GM18870 (cell line): Measurements from ENCODE around the gene RNF26.

Source experiments
- ATAC-seq: cut with Tn5 transposase; IDR thresholded peaks from one replicate; pipeline ENCODE4 v1.9.1; 2021; ENCODE audit warnings: moderate library complexity; ENCODE audit not compliant: unreplicated experiment

The RNF26 gene

GRCh38 chr11:119335655-119336543, 1.6 kb downstream of the RNF26 start:
- ATAC-seq: no peak

DNA sequence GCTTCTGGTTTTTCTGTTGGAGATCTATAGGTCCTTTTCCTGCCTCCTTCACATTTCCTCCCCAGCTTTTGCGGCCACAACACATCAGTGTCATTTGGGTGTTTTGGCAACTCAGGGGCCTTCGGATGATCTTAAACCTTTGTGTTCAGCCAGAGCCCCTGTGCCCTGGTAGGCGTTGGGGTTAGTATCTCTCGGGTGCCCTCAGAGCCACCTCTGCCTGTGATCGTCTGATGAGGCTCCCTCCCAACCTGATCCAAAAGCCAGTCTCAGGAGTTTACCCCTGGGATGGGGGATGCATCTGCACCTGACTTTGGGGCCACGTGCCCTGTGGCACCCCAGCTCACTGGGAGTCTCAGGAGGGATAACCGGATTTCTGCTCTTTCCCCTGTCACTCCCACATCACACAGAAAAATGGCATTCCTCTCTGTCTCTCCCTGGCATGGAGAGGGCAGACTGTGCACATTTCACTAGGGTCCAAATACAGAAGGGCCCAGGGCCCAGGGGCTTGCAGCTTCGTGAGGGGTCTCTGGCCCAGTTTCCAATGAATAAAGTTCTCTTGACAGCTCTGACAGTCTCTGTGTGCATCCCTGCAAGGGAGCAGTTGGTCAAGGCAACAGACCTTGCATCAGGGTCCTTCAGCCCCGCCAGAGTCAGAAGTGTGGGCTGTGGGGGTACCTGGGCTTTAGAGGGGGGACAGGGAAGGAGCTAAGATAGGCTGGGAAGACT, 2.6 kb downstream of the RNF26 start:
- no peak for ATAC-seq

DNA sequence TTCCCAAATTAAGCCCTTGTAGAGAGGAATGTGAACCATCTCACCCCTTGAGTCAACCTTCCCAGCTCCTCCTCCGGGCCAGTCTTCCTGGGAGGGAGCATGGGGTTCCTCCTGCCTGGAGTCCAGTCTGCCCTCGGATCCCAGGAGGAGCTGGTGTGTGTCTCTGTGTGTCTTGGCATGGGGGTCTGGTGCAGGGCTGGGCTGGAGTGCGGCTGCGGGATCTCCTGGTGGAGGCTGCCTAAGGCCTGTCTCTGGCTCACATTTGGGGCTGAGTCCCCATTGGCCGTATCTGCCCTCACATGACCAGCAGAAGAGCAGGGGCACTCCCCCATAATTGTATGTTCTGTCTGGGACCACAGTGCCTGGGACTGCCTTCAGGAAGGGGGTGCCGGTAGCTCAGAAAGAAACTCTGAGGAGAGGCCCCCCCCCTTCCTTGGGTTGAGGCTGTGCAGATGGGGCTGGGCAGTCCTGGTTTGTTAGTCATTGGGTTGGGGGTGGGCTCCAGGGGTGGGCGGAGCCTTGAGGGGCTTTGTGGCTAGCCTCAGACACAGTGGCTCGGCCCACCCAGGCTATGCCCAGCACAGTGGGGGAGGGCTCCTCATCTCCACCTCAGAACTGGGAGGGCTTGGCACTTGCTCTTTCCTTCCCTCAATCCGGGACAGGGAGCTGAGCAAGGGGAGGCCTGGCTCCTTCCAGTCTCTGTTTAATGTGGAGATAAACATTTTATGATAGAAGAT, 3.4 kb downstream of the RNF26 start:
- ATAC-seq: no peak

DNA sequence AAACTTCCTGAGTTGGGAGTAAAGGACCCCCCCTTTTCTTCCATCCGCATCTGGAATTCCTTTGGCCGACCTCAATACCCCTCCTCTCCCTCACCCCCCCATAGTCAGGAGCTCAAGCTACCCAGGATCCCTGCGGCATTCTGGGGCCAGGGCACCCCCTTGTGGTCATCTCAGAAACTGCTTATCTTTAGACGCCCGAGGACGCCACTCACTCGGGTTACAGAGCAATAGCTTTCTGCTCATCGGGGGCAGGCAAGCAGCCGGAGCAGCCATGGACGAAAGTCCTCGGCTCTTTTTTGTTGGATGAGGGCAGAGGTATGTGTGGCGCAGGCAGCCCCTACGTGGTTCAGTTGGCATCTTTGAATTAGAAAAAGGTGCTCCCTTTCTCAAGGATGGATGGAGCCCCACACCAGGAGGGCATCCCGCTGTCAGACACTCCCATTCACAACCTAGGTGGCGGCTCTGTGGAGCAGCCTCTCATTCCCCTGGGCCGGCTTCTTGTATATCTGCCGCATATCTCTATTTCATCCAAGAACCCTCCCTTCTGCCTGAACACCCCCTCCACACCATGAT, 4.1 kb downstream of the RNF26 start:
- no peak for ATAC-seq

- ATAC-seq: no peak
Observed at GRCh38 chr11:119338965-119339588, 4.8 kb downstream of the RNF26 start.

- ATAC-seq: no peak
Observed at GRCh38 chr11:119339589-119340334, 5.4 kb downstream of the RNF26 start.

- no peak for ATAC-seq
Observed at GRCh38 chr11:119340335-119341221, 6.3 kb downstream of the RNF26 start, which contains the start of gene C1QTNF5. C1QTNF5 (minus strand) TSS chr11:119340883; CDS start chr11:119340397, 486 bp downstream.

DNA sequence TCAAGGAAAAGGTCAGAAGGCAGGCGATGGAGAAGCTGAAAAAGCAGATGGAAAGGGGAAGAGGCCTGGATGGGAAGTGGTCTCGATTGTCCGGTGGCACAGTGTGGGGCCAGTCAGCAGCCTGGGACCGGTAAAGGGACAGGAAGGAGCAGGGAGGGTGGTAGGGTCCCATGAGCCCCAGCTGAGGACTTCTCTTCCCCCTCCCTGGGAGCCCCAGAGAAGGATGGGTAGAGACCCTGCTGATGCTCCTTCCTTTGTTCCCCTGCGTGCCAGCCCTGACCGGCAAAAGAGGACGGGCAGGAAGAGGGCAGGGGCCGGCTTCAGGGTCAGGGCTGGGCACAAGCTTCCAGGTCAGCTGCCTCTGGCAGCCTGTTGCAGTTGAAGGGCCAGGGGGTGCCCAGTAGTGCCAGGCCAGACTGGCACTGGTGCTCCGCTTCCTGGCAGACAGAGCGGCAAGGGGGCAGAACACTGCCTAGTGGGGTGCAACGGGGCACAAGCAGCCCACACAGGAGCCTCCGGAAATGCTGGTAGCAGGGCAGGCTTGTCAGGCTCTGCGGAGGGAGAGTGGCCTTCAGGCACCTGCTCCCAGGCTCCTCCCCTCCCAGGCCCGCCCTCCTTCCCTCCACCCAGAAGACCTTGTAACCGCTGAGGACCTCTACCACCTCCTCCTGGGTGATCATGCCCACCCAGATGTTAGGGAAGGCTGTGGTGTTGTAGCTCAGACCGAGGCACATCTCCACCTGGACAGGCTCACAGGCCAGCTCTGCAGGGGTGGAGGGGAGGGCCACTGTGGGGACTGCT, 7.1 kb downstream of the RNF26 start:
- no peak for ATAC-seq

DNA sequence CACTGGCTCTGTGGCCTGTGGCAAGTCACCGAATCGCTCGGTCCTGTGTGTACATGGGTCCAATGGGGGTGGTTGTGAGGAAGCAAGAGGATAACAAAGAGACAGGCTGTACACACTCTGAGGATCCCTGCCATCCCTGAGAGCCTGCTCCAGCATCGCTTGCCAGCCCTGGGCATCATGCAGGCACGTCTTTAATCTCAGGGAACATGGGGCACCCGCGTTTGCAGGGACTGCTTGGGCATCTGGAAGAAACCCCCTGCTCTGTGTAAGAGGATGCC, 7.6 kb downstream of the RNF26 start:
- ATAC-seq: no peak

DNA sequence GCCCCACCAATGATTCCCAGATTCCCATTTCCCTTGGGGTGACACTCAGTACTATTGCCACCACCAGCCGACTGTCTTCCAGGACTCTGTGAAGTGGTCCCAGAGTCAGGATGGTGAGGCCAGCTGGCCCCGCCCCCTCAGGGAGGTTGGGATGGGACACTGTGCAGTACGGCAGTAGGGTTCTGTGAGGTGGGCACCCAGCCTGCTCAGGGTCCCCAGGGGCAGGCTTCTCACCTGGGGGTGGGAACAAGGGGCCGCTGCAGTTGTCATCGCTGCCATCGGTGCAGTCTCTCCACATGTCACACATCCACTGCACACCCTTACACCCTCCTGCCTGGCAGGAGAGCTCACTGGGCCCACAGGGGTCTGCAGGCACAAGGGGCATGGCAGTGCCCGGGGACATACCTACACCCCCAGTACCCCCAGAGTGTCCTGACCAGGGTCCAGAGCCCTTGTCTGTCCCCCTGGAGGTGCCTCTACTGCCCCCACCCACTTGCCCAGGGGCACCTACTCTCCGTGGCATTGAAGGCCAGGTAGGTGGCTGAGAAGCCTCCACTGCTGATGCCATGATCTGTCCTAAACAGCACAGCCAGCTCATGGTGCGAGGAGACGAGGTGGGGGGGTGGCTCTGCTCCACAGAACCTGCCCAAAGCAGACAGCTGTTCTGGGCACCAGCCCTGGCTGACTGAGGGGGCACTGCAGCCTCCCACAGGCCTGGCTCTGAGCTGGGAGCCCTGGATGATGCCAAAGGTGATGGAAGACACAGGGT, 8.2 kb downstream of the RNF26 start:
- no peak for ATAC-seq

DNA sequence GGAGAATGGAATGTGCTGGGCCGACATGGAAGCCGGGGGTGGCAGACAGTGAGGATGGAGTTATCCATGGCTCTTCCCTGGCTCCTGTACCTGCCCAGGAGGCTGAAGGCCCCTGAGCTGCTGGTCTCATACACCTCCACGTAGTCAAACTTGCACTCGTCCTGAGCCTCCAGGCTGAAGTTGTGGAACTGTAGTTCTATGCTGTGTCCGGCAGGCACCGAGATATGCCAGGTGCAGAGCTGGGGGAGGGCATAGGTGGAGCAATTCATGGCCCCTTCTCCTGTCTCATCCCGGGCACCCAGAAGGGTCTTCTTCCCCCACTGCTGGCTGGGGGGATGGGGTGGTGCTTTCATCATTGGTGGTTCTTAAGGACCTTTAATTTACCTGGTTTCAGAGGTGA, 9.4 kb downstream of the RNF26 start:
- no peak for ATAC-seq

DNA sequence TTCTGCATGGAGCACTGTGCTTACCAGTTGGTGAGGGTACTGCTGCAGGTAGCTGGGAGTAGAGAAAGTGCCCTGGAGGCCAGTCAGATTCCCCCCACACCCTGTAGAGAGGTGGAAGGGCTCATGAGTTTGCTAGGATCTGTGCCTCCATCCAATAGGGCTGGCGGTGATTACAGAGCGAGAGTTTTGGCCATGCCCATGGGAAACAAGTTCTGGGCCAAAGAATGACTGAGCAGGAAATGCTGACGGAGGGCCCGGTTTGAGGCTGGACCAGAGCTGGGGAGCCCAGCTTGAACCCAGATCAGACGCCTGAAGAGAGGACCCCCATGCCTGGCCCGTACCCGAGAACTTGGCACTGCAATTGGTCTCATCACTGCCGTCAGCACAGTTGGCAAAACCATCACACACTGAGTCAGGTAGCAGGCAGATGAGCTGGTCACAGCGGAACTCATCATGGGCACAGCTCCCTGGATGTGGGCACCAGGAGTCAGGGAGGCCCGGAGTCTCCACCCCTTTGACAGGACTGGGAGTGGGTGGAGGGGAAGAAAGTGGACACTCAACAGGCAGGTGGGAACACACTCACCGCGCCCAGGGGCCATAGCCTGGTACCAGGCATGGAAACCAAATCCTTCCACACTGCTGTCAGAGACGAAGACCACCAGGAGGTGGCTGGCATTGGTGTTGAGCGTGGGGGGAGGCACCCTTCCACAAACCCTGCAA, 10.1 kb downstream of the RNF26 start:
- no peak for ATAC-seq

DNA sequence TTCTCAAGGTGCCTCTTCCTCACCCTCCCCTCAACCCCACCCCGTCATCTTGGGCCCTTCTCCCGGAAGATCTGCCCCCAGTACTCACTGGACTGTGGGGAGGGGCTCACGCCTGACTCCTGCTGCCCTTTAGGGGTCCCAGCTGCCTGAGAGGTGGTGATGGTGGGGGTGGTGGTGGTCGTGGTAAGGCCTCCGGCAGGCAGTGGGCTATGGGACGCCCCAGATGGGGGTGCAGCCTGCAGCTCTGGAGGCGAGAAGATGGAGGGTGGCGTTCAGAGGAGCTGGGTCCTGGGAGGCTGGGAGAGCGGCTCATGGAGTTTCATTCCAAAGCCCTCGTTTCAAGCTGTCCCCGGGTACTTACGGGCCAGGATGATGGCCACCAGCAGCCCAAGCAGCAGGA, 11.4 kb downstream of the RNF26 start:
- no peak for ATAC-seq

GRCh38 chr11:119346605-119347004, 12.3 kb downstream of the RNF26 start, which contains the start of gene MFRP:
MFRP (minus strand) TSS chr11:119346705; CDS start chr11:119346513, 192 bp downstream.
- no peak for ATAC-seq

GRCh38 chr11:119347242-119347641, 12.9 kb downstream of the RNF26 start:
- ATAC-seq: no peak

- no peak for ATAC-seq
Observed at GRCh38 chr11:119347940-119348605, 13.7 kb downstream of the RNF26 start.
